Activated CD4-positive, alpha-beta T cell treated with anti-CD3 and anti-CD28 coated beads for 24 hours (primary cell): Measurements from ENCODE around the gene STAMBP.
"Not testable (repeated sequence)": the region's sequence is repeated elsewhere in the genome, so short reads cannot be mapped to it uniquely, and the experiment has no call there.

Source experiments
- DNase-seq, 2 donors: peaks; one replicate each; pipeline ENCODE4 v3.0.0-alpha.2; 2020; ENCODE audit warnings: low read depth in 2 of 2

Gene STAMBP

DNA sequence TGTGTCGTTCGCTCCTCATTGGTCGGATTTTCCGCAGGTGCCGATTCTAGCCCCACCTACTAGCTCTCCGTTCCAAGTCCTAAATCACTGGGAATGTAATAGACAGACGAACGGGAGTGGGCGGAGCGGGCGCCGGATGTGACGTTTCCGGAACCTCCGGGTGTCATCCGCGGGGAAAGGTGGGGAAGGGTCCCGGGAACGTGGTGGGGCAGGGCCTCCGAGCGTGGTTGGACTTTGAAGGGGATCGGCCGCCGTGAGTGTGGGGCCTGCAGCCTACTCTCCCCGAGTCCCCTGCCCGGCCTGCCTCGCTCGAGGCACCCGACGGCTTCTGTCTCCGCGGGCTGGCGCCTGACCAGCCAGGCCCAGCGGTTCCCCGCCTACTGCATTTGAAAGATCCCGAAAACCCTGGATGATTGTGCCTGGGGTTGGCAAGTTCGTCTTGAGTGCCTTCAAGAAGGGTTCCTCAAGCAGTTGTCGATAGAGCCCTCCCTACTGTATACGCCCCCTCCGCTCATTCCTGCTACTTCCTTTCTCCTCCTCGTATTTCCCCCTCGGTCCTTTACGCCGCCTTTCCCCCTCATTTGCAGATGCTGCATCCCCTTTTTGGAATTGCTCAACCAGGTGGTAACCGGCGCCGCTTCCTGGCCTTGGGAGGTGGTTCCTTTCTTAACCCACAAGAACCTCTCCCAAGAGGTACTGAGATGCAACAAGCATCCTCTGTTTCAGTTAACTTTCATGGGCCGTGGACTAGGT lies at the start of gene STAMBP:
Gene STAMBP, plus strand, starts transcription at position 144 of the 753 bp plus-strand sequence. CDS start 1,896 bp downstream, outside the sequence.
- DNase-seq, result peak; percentile 76 to 85

DNA sequence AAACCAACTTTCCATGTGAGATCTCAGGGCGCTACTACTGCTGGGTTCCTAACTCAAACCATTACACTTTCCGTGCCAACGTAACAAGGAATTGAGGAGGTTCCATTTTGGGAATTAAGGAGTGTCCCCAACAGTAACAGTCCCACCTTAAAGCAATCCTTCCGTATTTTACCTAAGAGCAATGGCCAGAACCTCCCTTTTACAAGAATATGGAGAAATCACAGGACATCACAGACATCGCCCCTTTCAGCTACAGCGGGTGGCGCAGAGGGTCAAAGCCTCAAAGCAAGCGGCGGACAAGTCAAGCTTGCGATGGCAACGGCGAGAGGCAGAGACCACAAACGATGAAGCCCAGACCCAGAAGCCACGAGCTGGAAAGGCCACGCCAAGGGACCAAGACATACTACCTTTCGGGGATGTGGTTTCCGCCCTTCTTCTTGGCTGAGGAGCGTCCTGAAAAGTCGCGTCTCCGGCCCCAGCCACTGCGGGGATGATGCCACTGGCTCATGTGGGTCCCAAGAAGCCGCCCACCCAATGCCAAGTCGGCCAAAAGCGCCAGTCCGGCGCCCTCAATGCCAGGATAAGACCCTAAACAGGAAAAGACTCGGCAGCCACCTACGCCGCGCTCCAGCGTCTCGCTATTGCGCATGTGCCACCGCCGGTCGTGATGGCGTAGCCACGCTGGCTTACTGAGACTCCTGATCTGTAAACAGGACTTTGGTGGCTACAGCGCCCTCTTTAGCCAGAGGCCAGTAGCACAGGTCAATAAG lies 49.1 kb upstream of the STAMBP start, which contains the start of gene DUSP11:
Gene DUSP11, minus strand, starts transcription at position 637 of the 770 bp plus-strand sequence. Its CDS starts 129 bp downstream, at position 508.
- DNase-seq, result peak; percentile 95 to 98

DNA sequence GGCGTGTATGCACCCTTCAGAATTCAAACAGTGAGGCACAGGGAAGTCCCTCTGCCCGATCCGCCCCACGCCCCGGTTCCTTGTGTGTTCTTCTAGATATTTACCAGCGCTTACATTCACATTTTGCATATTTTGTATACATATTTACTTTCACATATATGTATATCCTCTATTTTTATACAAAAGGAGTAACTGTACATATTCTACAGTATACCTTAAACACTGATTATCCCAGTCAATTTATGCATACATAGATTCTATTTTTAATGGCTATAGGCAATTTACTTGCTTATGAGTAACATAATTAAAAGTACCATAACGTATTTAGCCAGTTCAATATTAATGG lies 48.6 kb upstream of the STAMBP start:
- no peak for DNase-seq

DNA sequence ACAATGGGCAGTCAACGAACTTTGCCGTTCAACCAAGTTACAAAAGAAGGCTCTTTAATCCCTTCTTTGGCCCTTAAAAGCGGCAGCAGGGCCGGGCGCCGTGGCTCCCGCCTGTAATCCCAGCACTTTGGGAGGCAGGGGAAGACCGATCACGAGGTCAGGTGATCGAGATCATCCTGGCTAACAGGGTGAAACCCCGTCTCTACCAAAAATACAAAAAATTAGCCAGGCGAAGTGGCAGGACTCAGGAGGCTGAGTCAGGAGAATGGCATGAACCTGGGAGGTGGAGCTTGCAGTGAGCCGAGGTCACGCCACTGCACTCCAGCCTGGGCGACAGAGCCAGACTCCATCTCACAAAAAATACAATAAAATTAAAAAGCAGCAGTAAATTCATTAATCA lies 45.4 kb upstream of the STAMBP start:
- DNase-seq, result not testable (repeated sequence)

DNA sequence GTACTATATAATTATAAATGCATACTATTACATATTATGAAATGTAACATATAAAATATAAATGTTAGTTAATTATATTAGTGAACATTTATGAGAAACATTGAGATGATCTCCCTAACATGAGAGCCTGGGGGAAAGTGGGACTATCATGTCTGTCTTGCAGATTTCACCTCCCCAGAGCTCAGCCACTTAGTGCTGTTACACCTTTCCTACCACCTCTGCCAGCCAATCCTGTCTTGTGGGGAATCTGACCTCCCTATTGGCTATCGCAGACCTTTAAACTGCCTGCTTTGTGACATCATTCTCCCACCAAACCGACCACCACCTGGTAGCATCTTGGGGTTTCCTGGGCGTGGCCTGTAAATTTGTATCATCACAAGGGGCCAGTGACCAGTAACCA lies 44.9 kb upstream of the STAMBP start, which contains the start of gene C2orf78:
Gene C2orf78, plus strand, starts transcription at position 301 of the 400 bp plus-strand sequence. CDS start 127 bp downstream, outside the sequence.
- not testable (repeated sequence) for DNase-seq

DNA sequence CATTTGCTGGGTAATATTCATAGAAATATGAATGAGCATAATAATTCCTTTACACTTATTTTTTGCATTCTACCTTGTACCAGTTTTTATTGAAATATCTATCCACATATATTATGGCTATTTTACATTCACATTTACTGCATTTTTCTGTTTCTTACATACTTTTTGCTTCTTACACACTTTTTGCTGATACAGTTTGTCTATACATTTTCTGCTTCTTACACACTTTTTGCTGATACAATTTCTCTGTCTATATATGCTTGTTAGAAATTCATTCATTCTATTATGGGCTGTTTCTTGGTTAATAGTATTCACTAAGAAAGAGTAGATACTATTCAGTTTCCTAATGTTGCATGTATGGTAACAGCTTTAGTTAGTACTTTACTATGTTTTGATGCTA lies 16.9 kb upstream of the STAMBP start:
- no peak for DNase-seq

DNA sequence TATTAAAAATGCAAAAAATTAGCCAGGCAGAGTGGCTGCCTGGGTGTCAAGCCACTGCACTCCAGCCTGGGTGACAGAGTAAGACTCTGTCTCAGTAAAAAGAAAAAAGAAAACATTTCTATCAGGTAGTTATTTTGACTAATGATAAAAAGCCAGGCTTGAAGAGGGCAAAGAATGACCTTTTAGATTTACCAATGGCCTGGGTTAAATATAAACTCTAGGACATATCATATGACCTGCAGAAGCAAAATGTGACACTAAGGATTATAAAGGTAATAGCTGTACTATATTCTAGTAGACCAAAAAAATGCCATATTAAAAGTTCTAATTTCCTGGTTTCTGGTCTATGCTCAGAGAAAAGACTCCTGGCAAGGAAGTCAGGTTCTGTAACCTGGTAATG lies 16.1 kb upstream of the STAMBP start:
- DNase-seq, result no peak

DNA sequence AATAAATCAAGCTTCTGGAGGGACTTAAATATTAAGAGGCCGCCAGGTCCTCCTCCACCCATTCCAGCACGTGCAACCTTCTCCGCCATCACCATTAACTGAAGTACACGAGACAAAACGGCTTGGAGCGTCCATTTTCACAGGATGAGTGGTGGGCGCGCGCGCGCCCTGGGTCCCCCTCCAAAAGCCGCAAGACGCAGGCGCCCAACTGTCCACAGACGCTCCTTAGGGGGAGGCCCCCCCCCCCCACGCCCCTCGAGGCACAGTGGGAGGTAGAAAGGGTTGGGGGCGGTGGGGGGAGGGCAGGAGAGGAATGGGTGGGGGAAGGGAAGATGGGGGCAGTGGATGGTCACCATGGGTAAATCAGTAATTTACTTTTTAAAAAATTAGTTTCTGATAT lies 10.5 kb upstream of the STAMBP start:
- DNase-seq, result no peak

DNA sequence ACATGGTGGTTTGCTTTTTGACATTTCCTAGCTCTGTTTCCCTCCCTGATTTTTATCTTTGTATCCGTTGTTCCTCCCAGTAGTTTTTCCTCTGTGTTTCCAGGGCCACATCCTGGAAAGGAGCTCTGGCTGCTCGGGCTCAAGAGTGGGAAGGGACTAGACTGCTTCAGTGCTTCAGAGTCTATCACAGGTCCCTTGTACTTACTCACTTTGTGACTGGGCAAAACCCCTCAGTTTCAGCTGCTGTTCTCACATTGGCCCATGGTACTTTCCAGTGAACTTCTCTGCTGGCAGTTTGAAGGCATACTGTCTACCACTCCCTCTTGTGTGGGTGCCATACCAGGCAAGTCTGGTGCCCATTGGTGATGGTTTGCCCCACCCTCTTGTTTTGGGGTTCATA lies 7.5 kb upstream of the STAMBP start:
- DNase-seq, result no peak

DNA sequence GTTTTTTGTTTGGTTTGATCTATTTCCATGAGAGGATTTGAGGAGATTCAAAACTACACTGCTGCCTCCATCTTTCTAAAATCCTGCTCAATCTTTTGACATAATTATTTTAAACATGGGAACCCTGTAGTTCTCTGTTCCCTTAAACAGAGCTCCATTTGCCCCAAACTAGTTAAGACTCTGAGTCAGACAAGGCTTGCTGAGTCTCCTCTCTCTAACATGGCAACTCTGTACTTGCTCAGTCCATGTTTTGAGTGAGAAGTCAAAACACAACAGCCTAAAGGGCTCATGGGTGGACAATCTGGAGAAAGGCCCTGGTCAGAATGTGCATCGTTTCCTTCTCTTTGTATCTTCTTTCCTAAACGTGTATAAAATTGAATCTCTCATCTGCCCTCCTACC lies 7.1 kb upstream of the STAMBP start:
- no peak for DNase-seq

DNA sequence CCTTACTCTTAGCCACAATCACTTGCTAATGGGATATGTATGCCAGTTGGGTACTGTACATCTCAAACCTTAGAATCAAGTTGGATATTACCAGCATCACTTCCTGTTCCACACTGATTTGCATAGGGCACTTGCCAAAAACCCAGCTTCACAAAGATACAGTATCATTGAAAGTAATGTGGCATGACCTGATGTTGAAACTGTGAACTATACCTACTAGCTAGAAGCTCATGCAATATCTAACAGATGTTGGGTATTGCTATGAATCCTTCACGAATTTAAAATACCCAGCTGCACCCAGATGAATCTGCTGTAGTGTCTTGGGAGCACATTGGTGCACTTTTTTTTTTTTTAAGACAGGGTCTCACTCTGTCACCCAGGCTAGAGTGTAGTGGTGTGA lies 6.5 kb upstream of the STAMBP start:
- DNase-seq, result no peak

DNA sequence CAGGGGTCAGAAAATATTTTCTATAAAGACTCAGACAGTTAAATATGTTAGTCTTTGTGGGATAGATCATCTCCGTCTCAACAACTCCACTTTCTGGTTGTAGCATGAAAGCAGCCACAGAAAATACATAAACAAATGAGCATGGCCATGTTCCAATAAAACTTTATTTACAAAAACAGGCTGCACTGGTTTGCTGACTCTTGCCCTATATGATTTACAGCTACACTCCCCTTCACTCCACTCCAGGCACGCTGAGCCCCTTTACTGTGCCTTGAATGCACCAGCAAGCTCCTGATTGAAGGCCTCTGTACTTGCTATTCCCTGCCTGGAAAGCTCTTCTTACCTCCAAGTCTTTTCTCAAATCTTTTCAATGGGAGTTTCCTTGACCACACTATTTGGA lies 5.8 kb upstream of the STAMBP start:
- no peak for DNase-seq

DNA sequence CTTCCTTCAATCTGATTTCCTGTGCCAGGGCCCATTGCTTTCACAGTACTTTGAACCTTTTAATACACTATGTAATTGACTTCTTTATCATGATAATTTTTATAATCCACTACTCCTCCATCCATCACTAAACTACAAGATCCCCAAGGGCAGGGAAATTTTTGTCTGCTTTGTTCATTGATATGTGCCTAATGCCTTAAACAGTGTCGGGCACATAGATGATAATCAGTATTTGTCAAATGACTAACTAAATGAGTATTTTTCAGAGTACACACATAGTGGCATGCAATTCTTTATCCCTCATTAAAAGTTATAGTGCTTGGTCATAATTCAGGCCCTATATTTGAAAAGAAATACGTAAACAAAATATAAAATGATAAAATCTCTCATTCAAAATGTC lies 5.3 kb upstream of the STAMBP start:
- DNase-seq, result no peak

DNA sequence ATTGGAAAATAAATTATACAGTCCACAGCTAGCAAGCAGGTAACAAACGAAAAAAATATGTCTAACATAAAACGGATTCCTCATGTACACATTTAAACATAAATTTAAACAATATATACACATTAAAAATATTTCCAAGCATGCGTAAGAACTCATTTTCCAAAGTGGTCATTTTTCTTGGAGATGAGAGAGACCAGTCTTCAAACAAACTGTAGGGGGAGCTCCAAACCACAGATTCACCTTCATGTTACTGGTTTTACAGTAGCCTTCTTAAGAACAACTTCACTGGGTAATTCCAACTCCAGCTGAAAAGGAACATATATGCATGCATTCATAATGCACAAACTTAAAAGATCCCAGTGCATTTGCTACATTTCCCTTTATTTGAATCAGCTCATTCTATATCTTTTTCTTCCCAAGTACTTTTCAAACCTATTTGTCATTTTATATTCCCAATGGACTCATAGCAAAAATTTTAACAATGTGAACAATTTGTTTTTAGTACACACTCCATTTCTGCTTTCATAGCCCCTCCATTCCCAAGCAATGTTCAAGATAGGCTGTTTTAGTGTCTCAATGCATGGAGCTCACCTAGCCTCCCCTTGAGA lies 4.7 kb upstream of the STAMBP start:
- DNase-seq, result peak in 1 of 2 donors; percentile 39

DNA sequence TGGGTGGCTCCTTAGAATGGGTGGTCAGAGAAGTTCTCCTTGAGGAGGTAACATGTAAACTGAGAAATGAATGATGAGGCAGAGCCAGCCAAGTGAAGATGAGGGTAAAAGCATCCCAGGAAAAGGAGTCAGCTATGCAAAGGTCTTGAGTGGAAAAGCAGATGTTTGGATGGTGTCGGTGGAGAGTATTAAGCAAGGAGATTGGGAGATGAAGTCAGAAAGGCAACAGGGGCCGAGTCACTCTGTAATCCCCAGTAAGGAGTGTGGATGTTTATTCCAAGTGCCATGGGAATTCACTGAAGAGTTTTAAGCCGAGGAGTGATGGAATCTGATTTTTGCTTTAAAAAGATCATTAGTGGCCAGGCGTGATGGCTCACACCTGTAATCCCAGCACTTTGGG lies 3.4 kb upstream of the STAMBP start:
- DNase-seq, result no peak

DNA sequence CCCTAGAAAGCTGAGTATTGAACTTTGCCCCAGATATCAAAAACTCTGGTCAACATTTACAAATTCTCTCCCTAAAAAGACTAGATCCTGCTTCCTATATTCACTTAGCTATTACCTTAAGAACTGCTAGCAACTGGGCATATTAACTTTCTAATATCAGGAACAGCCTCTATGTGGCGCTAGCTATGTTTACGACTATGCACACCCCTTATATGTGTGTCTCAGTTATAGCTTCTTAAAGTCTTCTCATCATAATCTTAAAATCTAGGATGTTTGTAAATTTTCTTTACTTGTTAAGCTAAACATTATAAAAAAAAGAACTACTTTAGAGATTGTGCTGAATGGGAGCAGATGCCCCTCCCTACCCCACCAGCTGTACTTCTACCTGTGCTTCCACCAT lies 1.7 kb upstream of the STAMBP start:
- no peak for DNase-seq

DNA sequence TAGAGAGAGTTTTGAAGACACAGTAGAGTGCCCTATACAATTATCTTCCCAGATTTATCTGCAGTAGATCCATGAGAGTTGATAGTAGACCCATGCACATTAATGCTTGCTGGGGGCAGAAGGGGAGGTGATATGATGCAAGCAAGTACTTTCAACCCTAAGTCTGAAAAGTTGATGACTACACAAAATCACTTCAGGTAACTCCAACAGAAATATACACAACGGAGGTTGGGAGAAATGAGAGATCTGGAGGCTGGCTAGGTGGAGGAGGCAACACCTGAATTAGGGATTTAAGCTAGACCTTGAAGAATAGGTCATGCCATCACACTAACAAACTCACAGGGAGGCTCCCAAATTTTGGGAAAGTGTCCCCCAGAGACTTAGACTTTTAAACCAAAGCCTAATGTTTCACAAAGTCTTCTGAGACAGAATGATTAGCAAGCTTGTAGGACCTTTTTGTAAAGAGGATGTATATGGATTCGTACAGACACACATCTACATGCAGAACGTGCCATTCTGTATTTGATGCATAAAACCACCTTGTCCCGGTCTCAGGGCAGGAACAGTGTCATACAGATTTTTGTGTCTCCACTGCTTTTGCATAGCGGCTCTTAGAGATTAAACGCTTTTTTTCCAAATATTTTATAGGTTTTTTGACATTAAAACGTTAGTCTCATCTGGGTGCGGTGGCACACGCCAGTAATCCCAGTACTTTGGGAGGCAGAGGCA lies 937 bp upstream of the STAMBP start:
- no peak for DNase-seq

DNA sequence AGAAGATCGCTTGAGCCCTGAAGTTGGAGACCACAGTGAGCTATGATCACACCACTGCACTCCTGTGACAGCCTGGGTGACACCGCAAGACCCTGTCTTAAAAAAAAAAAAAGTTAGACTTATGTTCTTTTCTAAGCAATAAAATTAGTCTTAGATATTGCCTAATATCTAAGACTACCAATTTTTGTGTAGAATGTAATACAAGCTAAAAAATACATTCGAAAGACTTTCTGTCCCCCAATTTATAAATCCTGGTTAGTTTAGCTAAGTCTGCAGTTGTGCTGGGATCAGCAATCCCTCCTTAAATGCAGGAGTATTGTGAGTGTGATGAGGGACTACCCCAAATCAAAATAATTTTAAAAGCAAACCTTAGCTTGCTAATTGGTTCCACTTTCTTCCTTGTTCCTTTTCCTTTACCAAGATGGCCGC lies 358 bp upstream of the STAMBP start:
- DNase-seq, result no peak

DNA sequence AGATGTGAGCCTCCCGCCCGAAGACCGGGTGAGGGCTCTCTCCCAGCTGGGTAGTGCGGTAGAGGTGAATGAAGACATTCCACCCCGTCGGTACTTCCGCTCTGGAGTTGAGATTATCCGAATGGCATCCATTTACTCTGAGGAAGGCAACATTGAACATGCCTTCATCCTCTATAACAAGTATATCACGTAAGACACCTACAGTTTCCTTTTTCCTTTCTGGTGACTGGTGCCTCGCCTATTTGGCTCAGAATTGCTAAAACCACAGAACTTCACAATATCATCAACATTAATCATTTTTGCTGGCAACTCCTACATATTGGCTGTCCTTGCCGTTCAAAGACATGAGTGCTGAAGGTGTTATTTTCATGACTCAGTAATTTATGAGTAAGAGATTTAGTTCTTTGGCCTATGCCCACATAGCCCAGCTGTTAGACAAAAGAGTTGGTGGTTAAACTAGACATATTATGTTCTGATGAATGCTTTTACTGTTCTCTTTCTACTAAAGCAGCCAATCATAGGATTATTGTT lies 2.2 kb downstream of the STAMBP start:
- DNase-seq, result peak in 1 of 2 donors; percentile 23

DNA sequence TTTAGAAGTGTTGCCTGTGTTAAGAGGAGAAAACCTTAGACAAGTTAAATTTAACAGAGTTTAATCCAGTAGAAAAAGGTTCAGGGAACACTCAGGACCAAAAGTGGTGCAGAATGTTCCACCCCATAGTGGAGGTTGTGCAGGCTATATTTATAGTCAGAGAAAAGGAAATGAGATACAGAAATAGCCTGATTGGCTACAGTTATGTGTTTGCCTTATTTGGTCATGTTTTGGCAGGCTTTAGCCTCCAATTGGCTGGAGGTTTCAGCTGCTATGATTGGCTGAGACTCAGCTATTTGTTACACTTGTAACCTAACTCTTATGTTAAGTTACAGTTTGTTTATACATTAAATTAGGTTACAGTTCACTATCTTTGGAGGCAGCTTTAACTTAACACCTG lies 4.2 kb downstream of the STAMBP start:
- DNase-seq, result no peak

DNA sequence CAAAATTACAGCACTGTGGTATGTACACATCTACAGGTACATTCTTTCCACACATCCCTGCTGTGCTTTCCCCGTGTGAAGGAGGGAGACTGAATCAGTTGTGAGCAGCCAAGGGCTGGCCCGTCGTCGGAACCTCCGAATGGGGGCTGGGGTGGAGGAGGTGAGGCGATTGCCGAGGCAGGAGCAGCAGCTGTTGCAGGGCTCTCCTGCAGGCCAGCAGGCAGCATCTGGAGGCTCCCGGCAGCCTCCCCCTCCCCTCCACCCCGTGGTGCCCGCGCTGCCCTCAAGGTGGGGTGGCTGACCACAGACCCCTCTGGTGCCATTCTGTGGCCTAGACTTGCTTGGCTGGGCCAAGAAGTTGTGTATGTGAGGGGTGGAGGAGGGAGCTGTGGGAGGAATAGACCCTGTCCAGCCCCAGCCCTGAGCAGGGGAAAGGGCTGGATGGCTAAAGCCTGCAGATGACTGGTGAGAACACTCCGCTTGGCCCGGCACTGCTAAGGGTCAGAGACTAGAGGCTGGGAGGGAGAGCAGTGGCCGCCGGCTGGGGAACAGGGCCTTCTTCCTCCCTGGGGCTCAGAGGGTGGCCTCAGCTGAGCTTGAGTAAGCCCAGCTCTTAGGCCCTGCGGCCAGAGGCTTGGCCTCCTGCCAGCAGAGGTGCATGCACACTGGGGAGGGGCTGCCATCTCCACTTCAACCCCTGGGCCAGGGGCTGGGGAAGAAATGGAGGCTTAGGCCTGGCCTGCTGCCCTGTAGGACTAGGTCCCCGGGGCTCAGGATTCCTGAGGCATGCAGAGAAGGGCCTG lies 7.6 kb downstream of the STAMBP start:
- DNase-seq, result no peak
